Ishikawa (cell line): ENCODE data around the gene HMGB3.

Experiments used
- EP300 ChIP-seq: IDR thresholded peaks from 2 replicates; pipeline ENCODE4 v1.6.1; 2012; ENCODE audit warnings: borderline replicate concordance
- MAX ChIP-seq: IDR thresholded peaks from 2 replicates; pipeline ENCODE4 v1.6.1; 2012

- TF ChIP-seq MAX: no peak
- no peak for TF ChIP-seq EP300
Observed at GRCh38 chrX:150955590-150955989, 27.5 kb upstream of the HMGB3 start.
